Epithelial cell of prostate (primary cell): ENCODE measurements around the gene CYREN.

ENCODE experiments used
- DNase-seq: peaks from one replicate; pipeline ENCODE4 v3.0.0-alpha.2; 2011; ENCODE audit warnings: low read depth, low spot score
- H3K27ac ChIP-seq: fragments of 450-650 bp; 2 replicates; pipeline ENCODE4 v1.5.1; 2017; ENCODE audit warnings: mild to moderate bottlenecking

The CYREN gene

GRCh38 chr7:135121868-135122267, 48.6 kb downstream of the CYREN start:
- DNase-seq = no peak
- no peak overlapping the region for H3K27ac ChIP-seq

DNA sequence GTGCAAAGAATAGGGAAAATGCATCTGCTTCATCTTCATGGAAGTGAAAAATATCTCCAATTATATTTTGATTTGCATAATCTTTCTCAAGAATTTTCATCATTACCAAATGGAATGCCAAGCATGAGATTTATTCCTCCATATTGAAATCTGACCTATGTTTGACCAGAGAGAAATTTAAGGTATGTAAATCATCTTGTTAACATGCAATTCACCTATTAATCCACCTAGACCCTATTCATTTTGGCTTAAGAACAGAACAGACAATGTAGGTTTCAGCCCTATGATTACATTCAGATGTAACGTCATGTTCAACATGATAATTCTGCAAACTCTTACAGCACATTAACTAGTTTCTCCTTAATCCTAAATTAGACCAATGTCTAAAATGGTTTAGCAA, 53.4 kb downstream of the CYREN start:
- no peak overlapping the region for H3K27ac ChIP-seq
- DNase-seq = no peak
